Measurements from ENCODE around the gene DPP6.

DNA sequence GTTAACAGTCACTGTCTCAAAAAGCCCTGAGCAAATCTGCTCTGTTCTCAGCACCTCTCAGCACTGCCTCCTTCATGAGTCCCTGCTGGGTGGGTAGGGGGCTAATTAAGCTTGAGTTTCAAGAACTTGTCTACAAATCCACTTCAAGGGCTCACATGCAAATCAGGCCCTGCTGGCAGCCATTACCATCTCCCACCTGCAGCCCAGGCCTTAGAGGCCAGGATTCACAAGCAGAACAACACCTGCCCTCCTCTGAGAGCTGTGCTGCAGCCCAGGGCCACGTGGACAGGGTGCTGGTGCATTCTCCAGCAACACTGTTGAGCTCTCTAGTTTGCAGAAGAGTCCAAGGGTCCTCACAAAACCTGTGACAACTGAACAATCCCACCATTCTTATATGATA is 119.2 kb downstream of the DPP6 start:
- TF ChIP-seq, protein P1, sequence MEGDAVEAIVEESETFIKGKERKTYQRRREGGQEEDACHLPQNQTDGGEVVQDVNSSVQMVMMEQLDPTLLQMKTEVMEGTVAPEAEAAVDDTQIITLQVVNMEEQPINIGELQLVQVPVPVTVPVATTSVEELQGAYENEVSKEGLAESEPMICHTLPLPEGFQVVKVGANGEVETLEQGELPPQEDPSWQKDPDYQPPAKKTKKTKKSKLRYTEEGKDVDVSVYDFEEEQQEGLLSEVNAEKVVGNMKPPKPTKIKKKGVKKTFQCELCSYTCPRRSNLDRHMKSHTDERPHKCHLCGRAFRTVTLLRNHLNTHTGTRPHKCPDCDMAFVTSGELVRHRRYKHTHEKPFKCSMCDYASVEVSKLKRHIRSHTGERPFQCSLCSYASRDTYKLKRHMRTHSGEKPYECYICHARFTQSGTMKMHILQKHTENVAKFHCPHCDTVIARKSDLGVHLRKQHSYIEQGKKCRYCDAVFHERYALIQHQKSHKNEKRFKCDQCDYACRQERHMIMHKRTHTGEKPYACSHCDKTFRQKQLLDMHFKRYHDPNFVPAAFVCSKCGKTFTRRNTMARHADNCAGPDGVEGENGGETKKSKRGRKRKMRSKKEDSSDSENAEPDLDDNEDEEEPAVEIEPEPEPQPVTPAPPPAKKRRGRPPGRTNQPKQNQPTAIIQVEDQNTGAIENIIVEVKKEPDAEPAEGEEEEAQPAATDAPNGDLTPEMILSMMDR (IDR thresholded peaks at IDR 0.05) = no peak
- no peak for TF ChIP-seq POLR2A (IDR thresholded peaks at IDR 0.05)
- TF ChIP-seq EP300 (IDR thresholded peaks at IDR 0.05) = no peak

All from tibial nerve (tissue), 4 donors.